Suprapubic skin (tissue), 4 donors: Measurements from ENCODE around the gene CLBA1. TPM values are rescaled to one million over a fixed set of nuclear protein-coding genes. Genes with fewer than 3 reads are reported as not detected.
"Not testable (repeated sequence)": the region's sequence is repeated elsewhere in the genome, so short reads cannot be mapped to it uniquely, and the experiment has no call there.

ENCODE experiments used
- DNase-seq, 2 donors: peaks; one replicate each; pipeline ENCODE4 v3.0.0-alpha.2; 2019; ENCODE audit warnings: low spot score in 2 of 2
- H3K27ac ChIP-seq: fragments of 200-600 bp; sonication (generic); one replicate; pipeline ENCODE4 v1.5.1; 2019
- H3K27me3 ChIP-seq: fragments of 200-600 bp; sonication (generic); one replicate; pipeline ENCODE4 v1.5.1; 2019
- H3K36me3 ChIP-seq: fragments of 200-600 bp; sonication (generic); one replicate; pipeline ENCODE4 v1.5.1; 2019
- H3K4me1 ChIP-seq: fragments of 200-600 bp; sonication (generic); one replicate; pipeline ENCODE4 v1.5.1; 2019
- H3K4me3 ChIP-seq: fragments of 200-600 bp; sonication (generic); one replicate; pipeline ENCODE4 v1.5.1; 2019; ENCODE audit warnings: mild to moderate bottlenecking
- H3K9me3 ChIP-seq: fragments of 200-600 bp; sonication (generic); one replicate; pipeline ENCODE4 v1.5.1; 2019
- CTCF ChIP-seq, 2 donors: fragments of 200-600 bp in 1 of 2; fragments of 450-650 bp in 1 of 2; sonication (generic) in 1 of 2; IDR thresholded peaks; one replicate each; pipeline ENCODE4 v1.5.1; 2016 to 2019; ENCODE audit warnings: antibody characterized with exemption in 2 of 2, mild to moderate bottlenecking in 1 of 2, moderate library complexity in 1 of 2
- EP300 ChIP-seq: sonication (generic); formaldehyde crosslinking; IDR thresholded peaks from one replicate; pipeline ENCODE4 v1.6.1; 2017; ENCODE audit warnings: antibody characterized with exemption
- POLR2A ChIP-seq, 2 donors: fragments of 450-650 bp; IDR thresholded peaks; one replicate each; pipeline ENCODE4 v1.6.1; 2017; ENCODE audit warnings: antibody characterized with exemption in 2 of 2, mild to moderate bottlenecking in 2 of 2, moderate library complexity in 2 of 2
- POLR2AphosphoS5 ChIP-seq, 3 donors: sonication (generic); formaldehyde crosslinking; IDR thresholded peaks; one replicate each; pipeline ENCODE4 v1.6.1; 2017; ENCODE audit warnings: antibody characterized with exemption in 3 of 3
- WGBS: methylation state at CpG from one replicate; pipeline ENCODE4 v1.1.5; 2018; 5-methylcytosine and 5-hydroxymethylcytosine counted together
- total RNA-seq, 4 donors: library from RNA; depleted of rRNA; stranded (reverse); fragments of >200 nt; gene quantifications; one replicate each; pipeline ENCODE4 v1.1.0, GENCODE V29; 2016

CLBA1 gene
- total RNA-seq, 4 donors from 2014 or later = 6.3 to 10.9 (median 9.1) TPM

- H3K9me3 ChIP-seq = no peaks in the 10 kb centered on the region
- H3K27me3 ChIP-seq = no peaks in the 10 kb centered on the region
- H3K4me3 ChIP-seq = no peak overlapping the region
- no peak overlapping the region for H3K27ac ChIP-seq
- H3K36me3 ChIP-seq = peaks cover 100% of the 10 kb centered on the region
- WGBS = 89% methylated on average over 10 of the region's 11 CpGs
- DNase-seq = no peak
- no peaks in the 10 kb centered on the region for H3K4me1 ChIP-seq
- TF ChIP-seq POLR2A (IDR thresholded peaks at IDR 0.05) = no peak
- TF ChIP-seq CTCF (IDR thresholded peaks at IDR 0.05) = no peak
- TF ChIP-seq EP300 = no peak
- no peak for TF ChIP-seq POLR2AphosphoS5 (IDR thresholded peaks at IDR 0.05)
Observed at GRCh38 chr14:104948736-104949031, 36.9 kb upstream of the CLBA1 start.

GRCh38 chr14:104949406-104949955, 36.1 kb upstream of the CLBA1 start:
- not testable (repeated sequence) for DNase-seq, H3K27ac ChIP-seq, H3K4me1 ChIP-seq, H3K9me3 ChIP-seq, H3K4me3 ChIP-seq, H3K27me3 ChIP-seq
- peaks cover 100% of the 10 kb centered on the region for H3K36me3 ChIP-seq
- 91% methylated on average over 23 of the region's 24 CpGs for WGBS

GRCh38 chr14:104950021-104950420, 35.6 kb upstream of the CLBA1 start:
- TF ChIP-seq POLR2A (IDR thresholded peaks at IDR 0.05) (no peak), EP300 (no peak), CTCF (IDR thresholded peaks at IDR 0.05) (no peak)
- Histone ChIP-seq H3K27me3 (no peaks in the 10 kb centered on the region), H3K27ac (no peak overlapping the region), H3K36me3 (peaks cover 100% of the 10 kb centered on the region), H3K4me3 (no peak overlapping the region), H3K9me3 (no peaks in the 10 kb centered on the region), H3K4me1 (no peaks in the 10 kb centered on the region)
- WGBS = 96% methylated on average over 11 of the region's 17 CpGs
- no peak for DNase-seq

GRCh38 chr14:104950701-104951100, 34.9 kb upstream of the CLBA1 start:
- H3K27me3 ChIP-seq, DNase-seq, H3K27ac ChIP-seq, H3K4me3 ChIP-seq, H3K9me3 ChIP-seq, H3K4me1 ChIP-seq: not testable (repeated sequence)
- H3K36me3 ChIP-seq = peaks cover 100% of the 10 kb centered on the region
- 94% methylated on average over 5 of the region's 15 CpGs for WGBS

GRCh38 chr14:104951863-104952657, 33.5 kb upstream of the CLBA1 start:
- not testable (repeated sequence) for H3K4me1 ChIP-seq, H3K27me3 ChIP-seq, H3K27ac ChIP-seq, DNase-seq, H3K9me3 ChIP-seq, H3K4me3 ChIP-seq
- H3K36me3 ChIP-seq = peaks cover 100% of the 10 kb centered on the region
- WGBS = 84% methylated on average over 23 of the region's 28 CpGs

GRCh38 chr14:104953097-104953496, 32.5 kb upstream of the CLBA1 start:
- no peak for DNase-seq
- H3K36me3 ChIP-seq = peaks cover 97% of the 10 kb centered on the region
- H3K27ac ChIP-seq = no peak overlapping the region
- TF ChIP-seq POLR2A (IDR thresholded peaks at IDR 0.05) (no peak), EP300 (no peak), CTCF (IDR thresholded peaks at IDR 0.05) (no peak), POLR2AphosphoS5 (IDR thresholded peaks at IDR 0.05) (no peak)
- H3K4me3 ChIP-seq = no peak overlapping the region
- H3K4me1 ChIP-seq = peaks cover 2% of the 10 kb centered on the region
- no peaks in the 10 kb centered on the region for H3K9me3 ChIP-seq
- WGBS = 84% methylated on average over 7 of the region's 13 CpGs
- no peaks in the 10 kb centered on the region for H3K27me3 ChIP-seq
